IPS-11a (cell line): ENCODE measurements around the gene IL1RAPL1.

ENCODE experiments used
- H3K4me3 ChIP-seq: one replicate; pipeline ENCODE4 v1.5.1; 2013; ENCODE audit warnings: low read depth, low read length, control low read depth

IL1RAPL1 gene

GRCh38 chrX:29604381-29604780, 1017.1 kb downstream of the IL1RAPL1 start:
- no peak overlapping the region for H3K4me3 ChIP-seq

GRCh38 chrX:29617276-29617675, 1030.0 kb downstream of the IL1RAPL1 start:
- H3K4me3 ChIP-seq = no peak overlapping the region

GRCh38 chrX:29617725-29618124, 1030.5 kb downstream of the IL1RAPL1 start:
- H3K4me3 ChIP-seq = no peak overlapping the region

- H3K4me3 ChIP-seq = no peak overlapping the region
Measured at GRCh38 chrX:29627833-29628232, 1040.6 kb downstream of the IL1RAPL1 start.

- H3K4me3 ChIP-seq = no peak overlapping the region
Measured at GRCh38 chrX:29634516-29634915, 1047.3 kb downstream of the IL1RAPL1 start.

GRCh38 chrX:29636331-29636730, 1049.1 kb downstream of the IL1RAPL1 start:
- no peak overlapping the region for H3K4me3 ChIP-seq

- H3K4me3 ChIP-seq = no peak overlapping the region
Measured at GRCh38 chrX:29640106-29640505, 1052.9 kb downstream of the IL1RAPL1 start.

GRCh38 chrX:29641461-29641860, 1054.2 kb downstream of the IL1RAPL1 start:
- H3K4me3 ChIP-seq = no peak overlapping the region

GRCh38 chrX:29643181-29643580, 1055.9 kb downstream of the IL1RAPL1 start:
- no peak overlapping the region for H3K4me3 ChIP-seq

GRCh38 chrX:29648161-29648560, 1060.9 kb downstream of the IL1RAPL1 start:
- H3K4me3 ChIP-seq = no peak overlapping the region

GRCh38 chrX:29652484-29652883, 1065.2 kb downstream of the IL1RAPL1 start:
- H3K4me3 ChIP-seq = no peak overlapping the region

- no peak overlapping the region for H3K4me3 ChIP-seq
Measured at GRCh38 chrX:29653721-29654120, 1066.5 kb downstream of the IL1RAPL1 start.

- no peak overlapping the region for H3K4me3 ChIP-seq
Measured at GRCh38 chrX:29659911-29660310, 1072.7 kb downstream of the IL1RAPL1 start.

GRCh38 chrX:29661290-29661689, 1074.0 kb downstream of the IL1RAPL1 start:
- no peak overlapping the region for H3K4me3 ChIP-seq

GRCh38 chrX:29662101-29662500, 1074.9 kb downstream of the IL1RAPL1 start:
- no peak overlapping the region for H3K4me3 ChIP-seq

GRCh38 chrX:29662759-29663503, 1075.7 kb downstream of the IL1RAPL1 start:
- H3K4me3 ChIP-seq = no peak overlapping the region

GRCh38 chrX:29665532-29665931, 1078.3 kb downstream of the IL1RAPL1 start:
- H3K4me3 ChIP-seq = no peak overlapping the region

GRCh38 chrX:29666366-29666765, 1079.1 kb downstream of the IL1RAPL1 start:
- H3K4me3 ChIP-seq = no peak overlapping the region

- H3K4me3 ChIP-seq = no peak overlapping the region
Measured at GRCh38 chrX:29671421-29671820, 1084.2 kb downstream of the IL1RAPL1 start.

GRCh38 chrX:29687687-29688086, 1100.4 kb downstream of the IL1RAPL1 start:
- H3K4me3 ChIP-seq = no peak overlapping the region

GRCh38 chrX:29690061-29690460, 1102.8 kb downstream of the IL1RAPL1 start:
- H3K4me3 ChIP-seq = no peak overlapping the region

- no peak overlapping the region for H3K4me3 ChIP-seq
Measured at GRCh38 chrX:29691044-29691443, 1103.8 kb downstream of the IL1RAPL1 start.

- no peak overlapping the region for H3K4me3 ChIP-seq
Measured at GRCh38 chrX:29693912-29694311, 1106.7 kb downstream of the IL1RAPL1 start.
